Duodenal mucosa (tissue), 2 donors: ENCODE results near the gene ACOX2.

Experiments
- H3K27ac ChIP-seq: one replicate; pipeline ENCODE4 v1.7.0; 2013; ENCODE audit warnings: low read depth, low read length
- H3K27me3 ChIP-seq, 2 donors: one replicate each; pipeline ENCODE4 v1.7.0; 2013; ENCODE audit warnings: low read length in 2 of 2, control low read depth in 1 of 2; ENCODE audit not compliant: insufficient read depth in 2 of 2, control insufficient read depth in 1 of 2
- H3K36me3 ChIP-seq, 2 donors: one replicate each; pipeline ENCODE4 v1.7.0; 2013; ENCODE audit warnings: low read length in 2 of 2, control low read depth in 1 of 2; ENCODE audit not compliant: insufficient read depth in 2 of 2, control insufficient read depth in 1 of 2
- H3K4me1 ChIP-seq, 2 donors: one replicate each; pipeline ENCODE4 v1.7.0; 2013; ENCODE audit warnings: low read length in 2 of 2, control low read depth in 1 of 2; ENCODE audit not compliant: insufficient read depth in 2 of 2, control insufficient read depth in 1 of 2
- H3K4me3 ChIP-seq, 2 donors: one replicate each; pipeline ENCODE4 v1.7.0; 2013; ENCODE audit warnings: low read length in 2 of 2, low read depth in 1 of 2
- H3K9ac ChIP-seq, 2 donors: one replicate each; pipeline ENCODE4 v1.7.0; 2013; ENCODE audit warnings: low read length in 2 of 2, low read depth in 1 of 2
- H3K9me3 ChIP-seq, 2 donors: one replicate each; pipeline ENCODE4 v1.7.0; 2013; ENCODE audit warnings: low read length in 2 of 2, control low read depth in 1 of 2; ENCODE audit not compliant: control insufficient read depth in 1 of 2

The ACOX2 gene

DNA sequence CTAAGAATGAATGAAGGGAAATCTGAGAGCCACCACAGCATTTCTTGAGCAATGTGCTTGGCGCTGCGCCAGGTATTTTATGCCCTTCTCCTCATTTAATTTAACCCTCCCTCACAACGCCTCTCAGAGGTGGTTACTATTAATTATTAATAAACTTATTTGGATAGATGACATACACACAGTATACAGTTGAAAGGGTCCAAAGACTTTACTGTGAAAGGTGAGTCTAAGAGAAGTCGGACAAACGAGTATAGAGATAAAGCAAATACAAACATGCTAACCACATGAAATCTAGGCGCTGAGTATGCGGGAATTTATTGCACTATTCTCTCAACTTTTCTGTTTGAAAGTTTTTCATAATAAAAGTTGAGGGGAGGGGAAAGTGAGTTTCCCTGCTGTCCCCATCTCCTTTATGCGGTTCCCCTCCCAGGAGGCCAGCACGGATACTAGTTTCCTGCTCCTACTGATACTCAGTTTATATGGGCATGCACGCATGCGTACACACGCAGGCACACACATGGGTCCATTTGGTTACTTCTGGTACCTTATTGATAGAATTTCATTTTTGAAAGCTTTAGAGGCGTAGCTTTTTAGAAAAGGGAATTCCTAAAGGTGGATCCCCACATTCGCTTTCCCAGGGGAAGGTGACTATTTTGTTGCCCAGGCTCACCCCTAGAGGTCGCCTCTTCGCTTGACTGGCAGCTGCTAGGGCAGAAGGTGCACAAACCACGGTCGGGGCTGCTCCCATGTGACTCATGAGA is 73.6 kb downstream of the ACOX2 start:
- no peaks in the 10 kb centered on the region for H3K27me3 ChIP-seq
- no peaks in the 10 kb centered on the region for H3K36me3 ChIP-seq
- H3K4me1 ChIP-seq, result peaks cover 4 to 13% of the 10 kb centered on the region in 2 donors
- H3K9me3 ChIP-seq, result no peaks in the 10 kb centered on the region
- peak overlapping the region; percentile 50 to 55 for H3K4me3 ChIP-seq
- peak overlapping the region; percentile 15 to 23 for H3K9ac ChIP-seq
- H3K27ac ChIP-seq, result no peak overlapping the region

GRCh38 chr3:58462829-58463180 is 74.2 kb downstream of the ACOX2 start:
- no peak overlapping the region for H3K4me3 ChIP-seq
- H3K36me3 ChIP-seq, result no peaks in the 10 kb centered on the region
- no peaks in the 10 kb centered on the region for H3K27me3 ChIP-seq
- H3K27ac ChIP-seq, result no peak overlapping the region
- H3K9me3 ChIP-seq, result no peaks in the 10 kb centered on the region
- no peak overlapping the region for H3K9ac ChIP-seq
- peaks cover 4 to 13% of the 10 kb centered on the region in 2 donors for H3K4me1 ChIP-seq

GRCh38 chr3:58459160-58459559 is 77.8 kb downstream of the ACOX2 start:
- Histone ChIP-seq H3K27me3 (no peaks in the 10 kb centered on the region), H3K9ac (no peak overlapping the region), H3K36me3 (no peaks in the 10 kb centered on the region), H3K27ac (no peak overlapping the region), H3K4me1 (peaks cover 4 to 13% of the 10 kb centered on the region in 2 donors), H3K9me3 (peaks cover 3 to 4% of the 10 kb centered on the region in 2 donors), H3K4me3 (no peak overlapping the region)
